Fibroblast of skin of left quadriceps (primary cell): Measurements from ENCODE around the gene TCF7L1.
"Not testable (repeated sequence)": the region's sequence is repeated elsewhere in the genome, so short reads cannot be mapped to it uniquely, and the experiment has no call there.

Experiments
- DNase-seq, 2 experiments: peaks; one replicate each; pipeline ENCODE4 v3.0.0-alpha.2; 2013; ENCODE audit warnings: low read depth in 2 of 2

TCF7L1 gene

GRCh38 chr2:85324639-85325465 lies 191.7 kb downstream of the TCF7L1 start:
- no peak for DNase-seq

DNA sequence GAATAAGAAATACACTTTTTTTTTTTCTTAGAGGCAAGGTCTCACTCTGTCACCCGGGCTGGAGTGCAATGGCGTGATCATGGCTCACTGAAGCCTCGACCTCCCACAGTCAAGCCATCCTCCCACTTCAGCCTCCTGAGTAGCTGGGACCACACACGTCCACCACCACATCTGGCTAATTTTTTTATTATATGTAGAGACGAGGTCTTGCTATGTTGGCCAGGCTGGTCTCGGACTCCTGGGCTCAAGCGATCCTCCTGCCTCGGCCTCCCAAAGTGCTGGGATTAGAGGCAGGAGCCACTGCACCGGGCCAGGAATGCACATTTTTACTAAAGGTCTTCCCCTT lies 192.2 kb downstream of the TCF7L1 start:
- DNase-seq, result no peak

- no peak for DNase-seq
These were observed 193.4 kb downstream of the TCF7L1 start for GRCh38 chr2:85326406-85327159.

DNA sequence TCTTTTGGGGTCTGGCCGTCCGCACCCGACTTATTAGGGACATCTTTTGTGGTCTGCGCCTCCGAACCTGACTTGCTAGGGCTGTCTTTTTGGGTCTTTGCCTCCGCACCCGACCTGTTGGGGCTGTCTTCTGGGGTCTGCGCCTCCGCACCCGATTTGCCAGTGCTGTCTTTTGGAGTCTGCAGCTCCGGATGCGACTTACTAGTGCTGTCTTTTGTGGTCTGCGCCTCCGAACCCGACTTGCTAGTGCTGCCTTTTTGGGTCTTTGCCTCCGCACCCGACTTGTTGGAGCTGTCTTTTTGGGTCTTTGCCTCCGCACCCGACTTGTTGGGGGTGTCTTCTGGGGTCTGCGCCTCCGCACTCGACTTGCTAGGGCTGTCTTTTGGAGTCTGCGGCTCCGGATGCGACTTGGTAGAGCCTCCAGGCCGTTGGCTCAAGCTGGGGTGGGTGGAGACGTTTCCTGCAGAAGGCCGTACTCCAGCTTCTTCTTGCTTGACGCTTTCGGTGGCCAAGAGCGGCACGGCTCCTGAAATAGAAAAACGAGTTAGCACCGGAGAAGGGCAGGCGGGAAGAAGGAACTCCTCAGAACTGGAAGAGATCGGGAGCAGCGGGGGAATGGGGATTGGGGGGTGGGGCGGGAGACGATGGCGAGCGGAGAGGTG lies 194.1 kb downstream of the TCF7L1 start:
- no peak for DNase-seq

GRCh38 chr2:85327822-85328617 lies 194.8 kb downstream of the TCF7L1 start, which contains the start of gene TGOLN2:
TSS of gene TGOLN2 (minus strand) at chr2:85327989. CDS start at chr2:85327962, 27 bp downstream.
- peak; percentile 77 to 82 for DNase-seq

DNA sequence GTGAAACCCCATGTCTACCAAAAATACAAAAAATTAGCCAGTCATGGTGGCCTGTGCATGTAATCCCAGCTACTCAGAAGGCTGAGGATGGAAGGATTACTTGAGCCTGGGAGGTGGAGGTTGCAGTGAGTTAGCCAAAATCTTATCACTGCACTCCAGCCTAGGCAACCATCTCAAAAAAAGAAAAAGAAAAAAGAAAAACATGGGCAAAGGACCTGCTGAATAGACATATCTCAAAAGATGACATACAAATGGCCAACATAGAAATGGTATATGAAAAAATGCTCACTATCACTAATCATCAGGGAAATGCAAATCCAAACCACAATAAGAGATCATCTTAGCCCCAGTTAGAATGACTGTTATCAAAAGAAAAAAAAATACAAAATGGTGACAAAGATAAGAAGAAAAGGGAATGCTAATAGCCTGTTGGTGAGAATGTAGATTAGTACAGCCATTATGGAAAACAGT lies 196.0 kb downstream of the TCF7L1 start:
- no peak for DNase-seq

DNA sequence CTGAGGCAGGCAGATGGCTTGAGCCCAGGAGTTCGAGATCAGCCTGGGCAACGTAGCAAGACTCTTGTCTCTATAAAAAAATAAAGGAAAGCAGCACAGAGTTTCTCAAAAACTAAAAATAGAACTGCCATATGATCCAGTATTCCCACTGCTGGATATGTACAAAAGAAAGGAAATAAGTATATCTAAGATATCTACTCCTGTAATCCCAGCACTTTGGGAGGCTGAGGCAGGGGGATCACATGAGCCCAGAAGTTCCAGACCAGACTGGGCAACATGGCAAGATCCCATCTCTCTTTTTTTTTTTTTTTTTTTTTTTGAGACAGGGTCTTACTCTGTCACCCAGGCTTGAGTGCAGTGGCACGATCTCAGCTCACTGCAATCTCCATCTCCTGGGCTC lies 196.5 kb downstream of the TCF7L1 start:
- DNase-seq, result not testable (repeated sequence)

- no peak for DNase-seq
These were observed 197.8 kb downstream of the TCF7L1 start for GRCh38 chr2:85330839-85331636.

DNA sequence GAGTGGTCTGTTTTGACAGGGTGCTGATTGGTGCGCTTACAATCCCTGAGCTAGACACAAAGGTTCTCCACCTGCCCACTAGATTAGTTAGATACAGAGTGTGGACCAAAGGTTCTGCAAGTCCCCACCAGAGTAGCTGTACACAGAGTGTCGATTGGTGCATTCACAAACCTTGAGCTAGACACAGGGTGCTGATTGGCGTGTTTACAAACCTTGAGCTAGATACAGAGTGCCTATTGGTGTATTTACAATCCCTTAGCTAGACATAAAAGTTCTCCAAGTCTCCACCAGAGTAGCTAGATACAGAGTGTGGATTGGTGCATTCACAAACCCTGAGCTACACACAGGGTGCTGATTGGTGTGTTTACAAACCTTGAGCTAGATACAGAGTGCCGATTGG lies 200.7 kb downstream of the TCF7L1 start:
- DNase-seq, result not testable (repeated sequence)

GRCh38 chr2:85334928-85335327 lies 201.7 kb downstream of the TCF7L1 start:
- DNase-seq, result no peak

GRCh38 chr2:85340034-85340892 lies 207.1 kb downstream of the TCF7L1 start:
- DNase-seq, result no peak

GRCh38 chr2:85341269-85342029 lies 208.3 kb downstream of the TCF7L1 start:
- no peak for DNase-seq

- DNase-seq, result no peak
These were observed 209.0 kb downstream of the TCF7L1 start for GRCh38 chr2:85342156-85342555.

GRCh38 chr2:85343207-85343895 lies 210.2 kb downstream of the TCF7L1 start:
- DNase-seq, result not testable (repeated sequence)

DNA sequence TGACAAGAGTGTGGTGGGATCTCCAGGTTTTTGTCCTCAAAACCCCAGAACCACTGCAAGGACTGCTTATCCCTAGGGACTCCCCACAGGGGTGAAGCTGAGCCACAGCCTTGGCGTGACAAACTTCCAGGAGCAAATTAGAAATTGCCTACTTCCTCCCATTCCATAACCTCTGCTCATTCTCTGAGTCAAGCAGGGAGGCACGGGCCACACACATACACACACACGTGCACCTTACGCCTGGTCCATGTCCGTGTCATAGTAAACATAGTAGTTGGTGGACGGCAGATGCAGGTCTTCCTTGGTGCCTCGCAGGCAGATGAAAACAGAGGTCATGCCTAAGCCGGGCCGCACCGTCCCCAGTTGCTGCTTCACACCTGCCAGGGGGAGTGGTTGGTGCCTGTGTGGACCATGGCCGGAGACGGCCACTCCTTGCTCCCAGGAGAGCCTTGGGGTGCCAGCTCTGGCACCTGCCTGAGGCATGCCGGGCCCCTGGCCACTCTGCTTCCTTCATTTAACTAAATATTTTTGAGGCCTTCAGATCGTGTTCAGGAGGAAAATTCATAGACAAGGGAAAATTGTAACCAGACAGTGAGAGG lies 211.3 kb downstream of the TCF7L1 start:
- DNase-seq, result no peak

DNA sequence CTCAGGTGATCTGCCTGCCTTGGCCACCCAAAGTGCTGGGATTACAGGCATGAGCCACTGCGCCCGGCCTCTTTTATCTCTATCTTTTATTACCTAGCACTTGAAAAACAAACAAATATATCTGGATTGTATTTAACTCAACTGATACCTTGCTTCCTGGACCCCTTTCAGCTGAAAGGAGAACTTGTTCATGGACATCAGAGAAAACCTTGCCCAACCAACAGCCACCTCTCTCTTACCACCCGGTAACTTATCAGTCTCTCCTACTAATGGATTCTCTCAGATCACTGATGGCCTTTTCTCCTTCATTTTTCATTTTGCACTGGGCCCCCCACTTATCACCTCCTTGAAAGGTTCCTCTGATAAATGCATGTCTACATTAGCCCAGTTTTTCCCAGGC lies 214.4 kb downstream of the TCF7L1 start:
- no peak for DNase-seq

- DNase-seq, result no peak
These were observed 220.7 kb downstream of the TCF7L1 start for GRCh38 chr2:85353876-85354285.
